CD4-positive, alpha-beta T cell treated with Interleukin-4 for 4 hours (primary cell): ENCODE results near the gene YY1AP1.
"Not testable (repeated sequence)": the region's sequence is repeated elsewhere in the genome, so short reads cannot be mapped to it uniquely, and the experiment has no call there.

Source experiments
- DNase-seq: peaks from one replicate; pipeline ENCODE4 v3.0.0-alpha.2; 2020

The YY1AP1 gene

GRCh38 chr1:155645648-155646047, 42.9 kb downstream of the YY1AP1 start:
- DNase-seq: no peak

GRCh38 chr1:155645034-155645598, 43.5 kb downstream of the YY1AP1 start:
- DNase-seq: no peak

GRCh38 chr1:155643230-155643629, 45.3 kb downstream of the YY1AP1 start:
- DNase-seq: no peak

GRCh38 chr1:155642559-155643180, 45.9 kb downstream of the YY1AP1 start:
- not testable (repeated sequence) for DNase-seq

- no peak for DNase-seq
These were observed 48.2 kb downstream of the YY1AP1 start for GRCh38 chr1:155640367-155640766.

- DNase-seq: no peak
These were observed 52.0 kb downstream of the YY1AP1 start for GRCh38 chr1:155636397-155637153.

- not testable (repeated sequence) for DNase-seq
These were observed 62.1 kb downstream of the YY1AP1 start for GRCh38 chr1:155626428-155626827.

GRCh38 chr1:155623357-155623756, 65.2 kb downstream of the YY1AP1 start:
- DNase-seq: no peak

GRCh38 chr1:155622191-155622590, 66.4 kb downstream of the YY1AP1 start:
- no peak for DNase-seq

GRCh38 chr1:155613226-155613625, 75.3 kb downstream of the YY1AP1 start:
- not testable (repeated sequence) for DNase-seq

- DNase-seq: not testable (repeated sequence)
These were observed 78.3 kb downstream of the YY1AP1 start for GRCh38 chr1:155610257-155610647.

- peak; percentile 95 for DNase-seq
These were observed 78.9 kb downstream of the YY1AP1 start, which contains the start of gene MSTO1 for GRCh38 chr1:155609515-155610256. MSTO1 (plus strand) TSS chr1:155610218; CDS start chr1:155610249, 31 bp downstream.
